A549 (cell line): ENCODE data around the gene LRRC51.

Source experiments
- CBX8 ChIP-seq: fragments of 200-600 bp; sonication (generic); IDR thresholded peaks from 2 replicates; pipeline ENCODE4 v1.6.1; 2016
- CEBPB ChIP-seq, 2 experiments: fragments of >200 bp in 1 of 2; sonication (Bioruptor Twin) in 1 of 2; formaldehyde crosslinking in 1 of 2; IDR thresholded peaks; 2 replicates each; pipeline ENCODE4 v1.6.1; 2012 to 2016
- GATA3 ChIP-seq: IDR thresholded peaks from 2 replicates; pipeline ENCODE4 v1.6.1; 2012; ENCODE audit warnings: borderline replicate concordance
- NPAS2 ChIP-seq: fragments of 250-450 bp; sonication (Bioruptor Pico); IDR thresholded peaks from 2 replicates; pipeline ENCODE4 v1.8.0; 2022; ENCODE audit warnings: mild to moderate bottlenecking, moderate library complexity, borderline replicate concordance
- POLR2A ChIP-seq: IDR thresholded peaks from 2 replicates; pipeline ENCODE4 v1.6.1; 2012; ENCODE audit warnings: mild to moderate bottlenecking, low read length
- POLR2AphosphoS2 ChIP-seq: conservative IDR thresholded peaks from 2 replicates; pipeline ENCODE4 v1.6.1; 2012; ENCODE audit warnings: low read length, improper control_type of control experiment, inconsistent platforms
- RCOR1 ChIP-seq: fragments of 150-350 bp; IDR thresholded peaks from 2 replicates; pipeline ENCODE4 v1.6.1; 2014; ENCODE audit warnings: antibody characterized with exemption, low read length, low read depth
- ZSCAN20 ChIP-seq: fragments of 250-450 bp; sonication (Bioruptor Pico); IDR thresholded peaks from 2 replicates; pipeline ENCODE4 v1.8.0; 2022; ENCODE audit warnings: mild to moderate bottlenecking, moderate library complexity
- TF ChIP-seq, protein P1 (sequence below): IDR thresholded peaks from 2 replicates; pipeline ENCODE4 v1.6.1; 2012
- TF ChIP-seq, protein P2 (sequence below): IDR thresholded peaks from 2 replicates; pipeline ENCODE4 v1.6.1; 2012; ENCODE audit warnings: low read depth, borderline replicate concordance
- TF ChIP-seq, protein P3 (sequence below): fragments of >200 bp; sonication (Bioruptor Twin); formaldehyde crosslinking; IDR thresholded peaks from 3 replicates; pipeline ENCODE4 v1.5.1; 2016

DNA sequence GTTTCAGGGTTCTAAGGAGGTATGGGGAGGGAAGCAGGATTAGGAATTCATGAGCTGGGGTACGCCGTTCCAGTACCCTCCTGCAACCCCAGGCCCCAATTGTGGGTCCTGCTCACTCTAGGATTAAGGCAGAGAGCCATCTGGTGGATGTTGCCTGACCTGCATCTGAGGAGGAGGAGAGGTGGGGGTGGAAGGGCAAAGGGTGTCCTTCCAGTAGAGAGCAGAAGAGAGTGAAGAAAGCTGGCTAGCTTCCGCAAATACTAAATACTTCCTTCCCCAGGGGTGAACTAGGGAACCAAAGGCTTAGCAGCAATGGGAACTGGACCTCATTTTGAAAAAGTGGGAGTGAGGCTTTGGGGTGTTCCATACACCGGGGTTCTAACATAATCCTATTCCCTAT, 10.6 kb downstream of the LRRC51 start:
- TF ChIP-seq GATA3, result no peak
- TF ChIP-seq CBX8, result no peak
- TF ChIP-seq, protein P1, sequence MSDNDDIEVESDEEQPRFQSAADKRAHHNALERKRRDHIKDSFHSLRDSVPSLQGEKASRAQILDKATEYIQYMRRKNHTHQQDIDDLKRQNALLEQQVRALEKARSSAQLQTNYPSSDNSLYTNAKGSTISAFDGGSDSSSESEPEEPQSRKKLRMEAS, result no peak
- no peak for TF ChIP-seq ZSCAN20 (CRISPR knock-in tag)
- TF ChIP-seq CEBPB (IDR thresholded peaks at IDR 0.05), result no peak
- no peak for TF ChIP-seq POLR2A
- TF ChIP-seq POLR2AphosphoS2, result no peak
- TF ChIP-seq, protein P2, sequence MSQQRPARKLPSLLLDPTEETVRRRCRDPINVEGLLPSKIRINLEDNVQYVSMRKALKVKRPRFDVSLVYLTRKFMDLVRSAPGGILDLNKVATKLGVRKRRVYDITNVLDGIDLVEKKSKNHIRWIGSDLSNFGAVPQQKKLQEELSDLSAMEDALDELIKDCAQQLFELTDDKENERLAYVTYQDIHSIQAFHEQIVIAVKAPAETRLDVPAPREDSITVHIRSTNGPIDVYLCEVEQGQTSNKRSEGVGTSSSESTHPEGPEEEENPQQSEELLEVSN, result no peak
- TF ChIP-seq, protein P3, sequence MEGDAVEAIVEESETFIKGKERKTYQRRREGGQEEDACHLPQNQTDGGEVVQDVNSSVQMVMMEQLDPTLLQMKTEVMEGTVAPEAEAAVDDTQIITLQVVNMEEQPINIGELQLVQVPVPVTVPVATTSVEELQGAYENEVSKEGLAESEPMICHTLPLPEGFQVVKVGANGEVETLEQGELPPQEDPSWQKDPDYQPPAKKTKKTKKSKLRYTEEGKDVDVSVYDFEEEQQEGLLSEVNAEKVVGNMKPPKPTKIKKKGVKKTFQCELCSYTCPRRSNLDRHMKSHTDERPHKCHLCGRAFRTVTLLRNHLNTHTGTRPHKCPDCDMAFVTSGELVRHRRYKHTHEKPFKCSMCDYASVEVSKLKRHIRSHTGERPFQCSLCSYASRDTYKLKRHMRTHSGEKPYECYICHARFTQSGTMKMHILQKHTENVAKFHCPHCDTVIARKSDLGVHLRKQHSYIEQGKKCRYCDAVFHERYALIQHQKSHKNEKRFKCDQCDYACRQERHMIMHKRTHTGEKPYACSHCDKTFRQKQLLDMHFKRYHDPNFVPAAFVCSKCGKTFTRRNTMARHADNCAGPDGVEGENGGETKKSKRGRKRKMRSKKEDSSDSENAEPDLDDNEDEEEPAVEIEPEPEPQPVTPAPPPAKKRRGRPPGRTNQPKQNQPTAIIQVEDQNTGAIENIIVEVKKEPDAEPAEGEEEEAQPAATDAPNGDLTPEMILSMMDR, result peak; percentile 86
- TF ChIP-seq NPAS2 (CRISPR knock-in tag), result no peak
- TF ChIP-seq RCOR1, result no peak
